K562 (cell line): ENCODE data around the gene ADM. TPM values are rescaled to one million over a fixed set of nuclear protein-coding genes. Genes with fewer than 3 reads are reported as not detected.

Source experiments
- ATAC-seq: fragments of 200-7000 bp; cut with Tn5 transposase; 3 replicates; pipeline ENCODE4 v1.9.1; 2020; ENCODE audit warnings: moderate library complexity
- BruUV-seq: library from RNA; stranded (reverse); fragments of 400-500 nt; replicated peaks from 2 replicates; lab custom pipeline; 2021; lab: Mats Ljungman, UMichigan
- CTCF ChIA-PET: fragments of 300-600 bp; formaldehyde crosslinking; extraction: SDS; loops from one replicate; lab custom pipeline; 2021; ENCODE audit warnings: low intra/inter-chr PET ratio; lab: Yijun Ruan, JAX
- POLR2A ChIA-PET: fragments of 300-600, 350-650 bp; sonication (Branson Sonifier 250); formaldehyde crosslinking; extraction: SDS; loops from one replicate; lab custom pipeline; 2021; ENCODE audit warnings: antibody characterized with exemption, inconsistent platforms; lab: Yijun Ruan, JAX
- DNase-seq, 4 experiments: peaks; one replicate each; pipeline versions ENCODE4 v3.0.0 to v3.0.0-alpha.2; 2011 to 2018; ENCODE audit warnings: low spot score in 3 of 4, mixed read lengths in 3 of 4; ENCODE audit errors: extremely low read depth in 1 of 4
- FAIRE-seq: peaks from 2 replicates; lab custom pipeline; 2011; peaks lifted over from hg19 to GRCh38; lab: Jason Lieb, UNC
- H2AFZ ChIP-seq: 2 replicates; pipeline ENCODE4 v1.6.0; 2011; ENCODE audit warnings: low read depth, low read length, control low read depth, inconsistent platforms
- H3K27ac ChIP-seq: fragments of 200-600 bp; 3 replicates; pipeline ENCODE4 v1.8.0; 2011; ENCODE audit warnings: low read depth, mild to moderate bottlenecking, control low read depth, inconsistent platforms, low read length, moderate library complexity, mixed read lengths; ENCODE audit errors: extremely low read depth
- H3K27me3 ChIP-seq, 2 experiments: fragments of 300-600 bp in 1 of 2; 2 replicates in 1 of 2; 3 replicates in 1 of 2; pipeline versions ENCODE4 v1.6.0 to v1.8.0; 2011; ENCODE audit warnings: inconsistent platforms in 2 of 2, low read length in 2 of 2, mild to moderate bottlenecking in 1 of 2, mixed read lengths in 1 of 2, moderate library complexity in 1 of 2; ENCODE audit not compliant: control insufficient read depth in 2 of 2, insufficient read depth in 2 of 2
- H3K36me3 ChIP-seq: fragments of 300-600 bp; 3 replicates; pipeline ENCODE4 v1.8.0; 2011; ENCODE audit warnings: mild to moderate bottlenecking, low read length, inconsistent platforms; ENCODE audit not compliant: control insufficient read depth, insufficient read depth
- H3K4me1 ChIP-seq, 2 experiments: fragments of 200-600 bp in 1 of 2; replicated peaks in 1 of 2; 2 replicates in 1 of 2; 3 replicates in 1 of 2; pipeline versions ENCODE4 v1.5.1 to v1.8.0; 2011; ENCODE audit warnings: inconsistent platforms in 2 of 2, low read length in 2 of 2, mild to moderate bottlenecking in 1 of 2, mixed read lengths in 1 of 2, moderate library complexity in 1 of 2; ENCODE audit not compliant: control insufficient read depth in 2 of 2, insufficient read depth in 2 of 2
- H3K4me2 ChIP-seq: 2 replicates; pipeline ENCODE4 v1.6.1; 2011; ENCODE audit warnings: low read length, control low read depth, inconsistent platforms, mixed read lengths; ENCODE audit not compliant: insufficient read depth
- H3K4me3 ChIP-seq: fragments of 200-600 bp; sonication (generic), shearing (Covaris generic); 2 replicates; pipeline ENCODE4 v1.5.1; 2016; ENCODE audit warnings: control low read depth, inconsistent platforms
- H3K79me2 ChIP-seq: fragments of 200-600 bp; 3 replicates; pipeline ENCODE4 v1.8.0; 2011; ENCODE audit warnings: low read length, inconsistent platforms; ENCODE audit not compliant: control insufficient read depth, insufficient read depth
- H3K9ac ChIP-seq, 2 experiments: 2 replicates each; pipeline versions ENCODE4 v1.6.0 to v1.6.1; 2011; ENCODE audit warnings: low read depth in 2 of 2, low read length in 2 of 2, control low read depth in 1 of 2, inconsistent platforms in 1 of 2, mild to moderate bottlenecking in 1 of 2, mixed read lengths in 1 of 2; ENCODE audit not compliant: insufficient read depth in 1 of 2
- H3K9me1 ChIP-seq: one replicate; pipeline ENCODE4 v1.6.0; 2011; ENCODE audit warnings: inconsistent platforms, mild to moderate bottlenecking, low read length, moderate library complexity; ENCODE audit not compliant: control insufficient read depth, insufficient read depth
- H3K9me3 ChIP-seq: replicated peaks from 2 replicates; pipeline ENCODE4 v1.5.1; 2011; ENCODE audit warnings: low read depth, low read length, inconsistent platforms; ENCODE audit not compliant: control insufficient read depth, insufficient read depth
- H4K20me1 ChIP-seq: replicated peaks from 2 replicates; pipeline ENCODE4 v1.6.1; 2011; ENCODE audit warnings: low read length, inconsistent platforms, mixed read lengths; ENCODE audit not compliant: control insufficient read depth, insufficient read depth
- BHLHE40 ChIP-seq: IDR thresholded peaks from 2 replicates; pipeline ENCODE4 v1.6.1; 2011; ENCODE audit warnings: low read length, improper control_type of control experiment
- BRD4 ChIP-seq: fragments of 200-600 bp; sonication (generic); IDR thresholded peaks from 2 replicates; pipeline ENCODE4 v1.6.1; 2017; ENCODE audit warnings: inconsistent platforms
- CCNT2 ChIP-seq: IDR thresholded peaks from 2 replicates; pipeline ENCODE4 v1.6.1; 2011; ENCODE audit warnings: borderline replicate concordance, low read depth, mild to moderate bottlenecking, moderate library complexity, mixed read lengths, low read length; ENCODE audit not compliant: insufficient read length; ENCODE audit errors: extremely low read depth
- CREB5 ChIP-seq: fragments of 250-450 bp; sonication (Bioruptor Pico); IDR thresholded peaks from 2 replicates; pipeline ENCODE4 v1.5.0; 2020; ENCODE audit warnings: mild to moderate bottlenecking
- DDX20 ChIP-seq: fragments of 450-650 bp; IDR thresholded peaks from 2 replicates; pipeline ENCODE4 v1.6.1; 2016; ENCODE audit warnings: missing genetic modification characterization, low read depth, mild to moderate bottlenecking, missing compliant biosample characterization, moderate library complexity
- LARP7 ChIP-seq: fragments of 450-650 bp; IDR thresholded peaks from 2 replicates; pipeline ENCODE4 v1.6.1; 2016
- MCM2 ChIP-seq: fragments of 450-650 bp; IDR thresholded peaks from 2 replicates; pipeline ENCODE4 v1.6.1; 2017; ENCODE audit warnings: low read depth, mild to moderate bottlenecking
- NFE2L1 ChIP-seq: fragments of 450-650 bp; IDR thresholded peaks from 2 replicates; pipeline ENCODE4 v1.6.1; 2016; ENCODE audit warnings: missing genetic modification characterization, low read depth, mild to moderate bottlenecking, missing compliant biosample characterization, moderate library complexity, borderline replicate concordance
- SP2 ChIP-seq: IDR thresholded peaks from 2 replicates; pipeline ENCODE4 v1.6.1; 2011; ENCODE audit warnings: mild to moderate bottlenecking, low read depth, low read length, moderate library complexity; ENCODE audit not compliant: poor library complexity, severe bottlenecking; ENCODE audit errors: extremely low read depth
- SRSF7 ChIP-seq: fragments of 200-400 bp; formaldehyde crosslinking; optimal IDR thresholded peaks from 2 replicates; pipeline ENCODE3; 2017; ENCODE audit warnings: mild to moderate bottlenecking, low read depth, low read length
- TRIM28 ChIP-seq: fragments of 450-650 bp; IDR thresholded peaks from 2 replicates; pipeline ENCODE4 v1.6.1; 2017
- U2AF2 ChIP-seq: fragments of 200-400 bp; formaldehyde crosslinking; optimal IDR thresholded peaks from 2 replicates; pipeline ENCODE3; 2017; ENCODE audit warnings: low read depth, mild to moderate bottlenecking, low read length
- ZNF444 ChIP-seq: fragments of 250-450 bp; sonication (Bioruptor Pico); IDR thresholded peaks from 2 replicates; pipeline ENCODE4 v1.4.0; 2020; ENCODE audit warnings: mild to moderate bottlenecking, moderate library complexity
- ZNF644 ChIP-seq: fragments of 200-800 bp; sonication (Bioruptor generic); IDR thresholded peaks from 2 replicates; pipeline ENCODE4 v1.6.1; 2016; ENCODE audit warnings: low read depth, missing genetic modification characterization, missing compliant biosample characterization
- ZNF766 ChIP-seq: fragments of 200-800 bp; sonication (Bioruptor generic); conservative IDR thresholded peaks from 2 replicates; pipeline ENCODE4 v1.6.1; 2016; ENCODE audit warnings: missing genetic modification characterization, missing compliant biosample characterization
- in situ Hi-C: fragments of 300-500 bp; cut with MboI; formaldehyde crosslinking; loops from 4 replicates; pipeline ENCODE4 v1.15.0; 2018; ENCODE audit warnings: inconsistent platforms, mixed read lengths
- intact Hi-C: fragments of 100-400 bp; cut with micrococcal nuclease; formaldehyde crosslinking; loops from 2 replicates; pipeline ENCODE4 v1.14.2; 2022
- polyA plus RNA-seq, 8 experiments: library from polyadenylated mRNA; depleted of rRNA in 4 of 8; stranded (reverse) in 5 of 8; unstranded in 3 of 8; fragments of >200 nt; fragmentation: Nextera tagmentation in 2 of 8; fragmentation: Illumina TruSeq in 1 of 8; extraction: Ambion mirVana in 2 of 8; extraction: Trizol in 1 of 8; gene quantifications; 2 replicates each; pipeline versions ENCODE4 v1.2.1 to v1.2.3, GENCODE V29; 2011 to 2014; ENCODE audit warnings: inconsistent platforms in 1 of 8, missing spikeins in 1 of 8
- total RNA-seq, 7 experiments: library from RNA; depleted of rRNA in 6 of 7; stranded (reverse); fragments of >200 nt in 6 of 7; fragmentation: Illumina TruSeq in 2 of 7; extraction: Trizol in 2 of 7; gene quantifications; 2 replicates each; pipeline versions ENCODE4 v1.2.1 to v1.2.3, GENCODE V29; 2011 to 2021; ENCODE audit warnings: low replicate concordance in 1 of 7

The ADM gene
- total and polyA plus RNA-seq, 9 of the 15 experiments (the other 6 are each of a cell fraction or from before 2014, with no cell fraction given): 0.23 to 0.49 (median 0.32) TPM; not detected in 6

- no peak for TF ChIP-seq ZNF444
- TF ChIP-seq ZNF766: no peak
- no peak for TF ChIP-seq ZNF644
- TF ChIP-seq BHLHE40: no peak
- TF ChIP-seq CCNT2: no peak
- no peak for TF ChIP-seq BRD4
- TF ChIP-seq CREB5 (CRISPR knock-in tag): no peak
- TF ChIP-seq LARP7: no peak
- no peak for TF ChIP-seq TRIM28
- no peak for TF ChIP-seq SP2
Measured at GRCh38 chr11:10274726-10275125, 30.1 kb upstream of the ADM start (continued).

DNA sequence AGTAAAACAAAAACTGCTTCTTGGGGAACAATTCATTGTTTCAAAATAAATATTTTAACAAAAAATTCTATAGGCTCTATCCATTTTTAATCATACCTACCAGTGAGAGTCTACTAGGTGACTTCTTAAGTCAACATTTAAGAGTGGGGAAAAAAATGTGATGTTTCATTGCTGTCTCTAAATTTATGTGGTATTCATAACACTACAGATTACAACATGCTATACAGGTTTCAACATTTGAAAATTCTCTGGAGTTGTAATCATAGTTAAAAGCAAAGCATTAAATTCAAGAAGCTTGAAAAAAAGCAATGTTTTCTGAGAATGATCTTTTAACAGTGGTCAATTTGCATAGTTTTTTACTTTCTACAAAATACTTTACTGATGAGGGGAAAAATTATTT is 29.2 kb upstream of the ADM start:
- Histone ChIP-seq H4K20me1 (no peaks in the 10 kb centered on the region), H3K36me3 (no peaks in the 10 kb centered on the region), H3K9me1 (no peaks in the 10 kb centered on the region), H3K79me2 (no peaks in the 10 kb centered on the region), H3K4me1 (no peaks in the 10 kb centered on the region), H3K4me3 (no peak overlapping the region), H3K4me2 (no peak overlapping the region), H3K27ac (no peak overlapping the region), H3K9ac (no peak overlapping the region), H2AFZ (no peak overlapping the region), H3K9me3 (no peaks in the 10 kb centered on the region), H3K27me3 (no peaks in the 10 kb centered on the region; a peak in 1 of 5 replicates)
- FAIRE-seq (no peak), DNase-seq (no peak), ATAC-seq (no peak)
- TF ChIP-seq DDX20 (tag) (no peak), MCM2 (no peak), U2AF2 (no peak), SRSF7 (no peak), NFE2L1 (tag) (no peak)
- in situ Hi-C loops (no loop called here), intact Hi-C loops (no loop called here)
- no TSS peak for BruUV-seq
- POLR2A ChIA-PET: no interaction called here
- CTCF ChIA-PET: interaction anchor here (0.7 kb wide), 1 partner anchor 482 kb away, joined by 3 read pairs; no protein-coding TSS in a partner anchor
